Subcutaneous adipose tissue (tissue), 4 donors: Measurements from ENCODE around the gene SPECC1L. TPM values are rescaled to one million over a fixed set of nuclear protein-coding genes. Genes with fewer than 3 reads are reported as not detected.

Experiments used
- CTCF ChIP-seq: fragments of 450-650 bp; IDR thresholded peaks from one replicate; pipeline ENCODE4 v1.5.1; 2016; ENCODE audit warnings: low read depth, mild to moderate bottlenecking, control low read depth, antibody characterized with exemption, moderate library complexity
- total RNA-seq, 4 donors: library from RNA; depleted of rRNA; stranded (reverse); fragments of >200 nt; gene quantifications; one replicate each; pipeline ENCODE4 v1.1.0, GENCODE V29; 2016

The SPECC1L gene
- total RNA-seq, 4 donors from 2014 or later, result 30.8 to 44.3 (median 38.4) TPM

- TF ChIP-seq CTCF, result no peak
Measured at GRCh38 chr22:24420072-24420976, 149.7 kb downstream of the SPECC1L start.

GRCh38 chr22:24420977-24421343, 150.3 kb downstream of the SPECC1L start:
- TF ChIP-seq CTCF, result no peak

- TF ChIP-seq CTCF, result no peak
Measured at GRCh38 chr22:24421428-24421931, 150.8 kb downstream of the SPECC1L start.

- TF ChIP-seq CTCF, result no peak
Measured at GRCh38 chr22:24422102-24422665, 151.6 kb downstream of the SPECC1L start.

GRCh38 chr22:24423519-24424000, 152.9 kb downstream of the SPECC1L start:
- TF ChIP-seq CTCF, result no peak

GRCh38 chr22:24424001-24424900, 153.6 kb downstream of the SPECC1L start:
- no peak for TF ChIP-seq CTCF
